CD1c-positive myeloid dendritic cell (primary cell): ENCODE data around the gene RAE1.
"Not testable (repeated sequence)": the region's sequence is repeated elsewhere in the genome, so short reads cannot be mapped to it uniquely, and the experiment has no call there.

Experiments
- DNase-seq: peaks from one replicate; pipeline ENCODE4 v3.0.0-alpha.2; 2016; ENCODE audit errors: extremely low spot score

Gene RAE1

GRCh38 chr20:57326667-57327455 is 24.2 kb upstream of the RAE1 start:
- no peak for DNase-seq

GRCh38 chr20:57327820-57328219 is 23.2 kb upstream of the RAE1 start:
- DNase-seq: no peak

GRCh38 chr20:57329608-57330221 is 21.3 kb upstream of the RAE1 start, which contains the start of gene SPO11:
Gene SPO11, plus strand, starts transcription at chr20:57329803. Its CDS starts 65 bp downstream, at chr20:57329868.
- DNase-seq: no peak

GRCh38 chr20:57330998-57331397 is 20.1 kb upstream of the RAE1 start:
- no peak for DNase-seq

- no peak for DNase-seq
Measured at GRCh38 chr20:57332105-57333089, 18.7 kb upstream of the RAE1 start.

GRCh38 chr20:57335392-57335791 is 15.7 kb upstream of the RAE1 start:
- DNase-seq: no peak

- DNase-seq: no peak
Measured at GRCh38 chr20:57341663-57342062, 9.4 kb upstream of the RAE1 start.

GRCh38 chr20:57342829-57343228 is 8.2 kb upstream of the RAE1 start:
- DNase-seq: no peak

DNA sequence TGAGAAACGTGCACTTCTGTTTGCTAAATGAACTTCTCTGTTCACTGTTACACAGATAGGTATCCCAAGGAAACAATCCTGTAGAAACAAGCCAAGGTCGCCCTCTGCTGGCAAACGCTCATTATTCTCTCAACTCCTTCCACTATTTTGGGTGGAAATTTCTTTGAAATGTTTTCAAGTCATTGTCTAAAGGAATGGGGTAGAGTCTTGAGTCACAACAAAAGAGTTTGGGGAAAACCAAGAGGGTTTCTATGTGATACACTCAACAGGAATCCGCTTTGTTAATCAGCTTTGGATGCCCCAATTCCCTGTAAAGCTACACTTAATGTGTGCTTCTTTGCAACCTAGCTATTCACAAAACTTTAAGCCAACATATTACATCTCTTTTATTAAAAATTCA is 4.6 kb upstream of the RAE1 start:
- peak; percentile 70 for DNase-seq

- DNase-seq: no peak
Measured at GRCh38 chr20:57347393-57347792, 3.7 kb upstream of the RAE1 start.

GRCh38 chr20:57348200-57348921 is 2.7 kb upstream of the RAE1 start:
- not testable (repeated sequence) for DNase-seq

DNA sequence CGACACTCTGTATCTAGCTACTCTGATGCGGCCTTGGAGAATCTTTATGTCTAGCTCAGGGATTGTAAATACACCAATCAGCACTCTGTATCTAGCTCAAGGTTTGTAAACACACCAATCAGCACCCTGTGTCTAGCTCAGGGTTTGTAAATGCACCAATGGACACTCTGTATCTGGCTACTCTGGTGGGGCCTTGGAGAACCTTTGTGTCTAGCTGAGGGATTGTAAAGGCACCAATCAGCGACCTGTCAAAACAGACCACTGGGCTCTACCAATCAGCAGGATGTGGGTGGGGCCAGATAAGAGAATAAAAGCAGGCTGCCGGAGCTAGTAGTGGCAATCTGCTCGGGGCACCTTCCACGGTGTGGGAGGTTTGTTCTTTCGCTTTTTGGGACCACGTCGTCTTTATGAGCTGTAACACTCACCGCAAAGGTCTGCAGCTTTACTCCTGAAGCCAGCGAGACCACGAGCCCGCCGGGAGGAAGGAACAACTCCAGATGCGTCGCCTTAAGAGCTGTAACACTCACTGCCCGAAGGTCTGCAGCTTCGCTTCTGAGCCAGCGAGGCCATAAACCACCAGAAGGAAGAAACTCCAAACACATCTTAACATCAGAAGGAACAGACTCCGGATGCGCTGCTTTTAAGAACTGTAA is 2.0 kb upstream of the RAE1 start:
- not testable (repeated sequence) for DNase-seq

GRCh38 chr20:57350081-57350710 is 859 bp upstream of the RAE1 start:
- DNase-seq: peak; percentile 74

DNA sequence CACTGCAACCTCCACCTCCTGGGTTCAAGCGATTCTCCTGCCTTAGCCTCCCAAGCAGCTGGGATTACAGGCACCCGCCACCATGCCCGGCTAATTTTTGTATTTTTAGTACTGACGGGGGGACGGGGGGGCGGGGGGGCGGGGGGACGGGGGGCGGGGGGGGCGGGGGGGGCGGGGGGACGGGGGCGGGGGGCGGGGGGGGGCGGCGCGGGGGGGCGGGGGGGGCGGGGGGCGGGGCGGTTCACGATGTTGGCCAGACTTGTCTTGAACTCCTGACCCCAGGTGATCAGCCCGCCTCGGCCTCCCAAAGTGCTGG is 371 bp upstream of the RAE1 start:
- DNase-seq: not testable (repeated sequence)

- DNase-seq: no peak
Measured at GRCh38 chr20:57352305-57352704, 1.2 kb downstream of the RAE1 start.

- DNase-seq: no peak
Measured at GRCh38 chr20:57353351-57353750, 2.3 kb downstream of the RAE1 start.

DNA sequence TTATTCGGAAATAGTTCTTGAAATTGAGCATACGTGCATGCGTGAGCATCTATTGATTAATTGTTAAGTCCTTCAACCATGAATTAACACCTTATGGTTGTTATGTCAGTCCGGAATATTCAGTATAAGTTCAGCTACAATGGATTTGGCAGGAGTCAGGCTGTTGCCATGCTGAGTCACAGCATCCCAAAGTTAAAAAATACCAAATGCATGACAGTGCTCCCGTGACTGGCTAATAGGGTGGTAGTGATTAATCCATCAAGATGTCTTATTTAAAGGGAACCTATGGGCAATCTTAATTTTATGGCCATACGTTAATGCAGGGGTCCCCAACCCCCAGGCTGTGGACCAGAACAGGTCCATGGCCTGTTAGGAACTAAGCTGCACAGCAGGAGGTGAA is 10.5 kb downstream of the RAE1 start:
- DNase-seq: no peak

DNA sequence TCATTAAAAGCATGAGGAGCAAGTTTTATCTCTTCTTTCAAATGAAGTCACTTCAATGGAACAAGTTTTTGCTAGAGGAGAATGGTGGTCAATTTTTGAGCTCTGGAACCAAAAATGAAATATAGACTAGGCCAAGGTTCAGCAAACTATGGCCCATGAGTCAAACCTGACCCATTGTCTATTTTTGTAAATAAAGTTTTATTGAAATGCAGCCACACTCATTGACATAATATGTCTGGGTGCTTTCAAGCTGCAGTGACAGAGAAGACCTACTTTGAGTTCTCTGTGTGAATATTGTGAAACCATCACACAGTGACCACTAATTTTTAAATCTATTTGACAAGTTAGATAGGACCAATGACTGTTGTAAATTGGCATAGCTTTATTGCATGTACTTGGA is 13.4 kb downstream of the RAE1 start:
- DNase-seq: no peak

DNA sequence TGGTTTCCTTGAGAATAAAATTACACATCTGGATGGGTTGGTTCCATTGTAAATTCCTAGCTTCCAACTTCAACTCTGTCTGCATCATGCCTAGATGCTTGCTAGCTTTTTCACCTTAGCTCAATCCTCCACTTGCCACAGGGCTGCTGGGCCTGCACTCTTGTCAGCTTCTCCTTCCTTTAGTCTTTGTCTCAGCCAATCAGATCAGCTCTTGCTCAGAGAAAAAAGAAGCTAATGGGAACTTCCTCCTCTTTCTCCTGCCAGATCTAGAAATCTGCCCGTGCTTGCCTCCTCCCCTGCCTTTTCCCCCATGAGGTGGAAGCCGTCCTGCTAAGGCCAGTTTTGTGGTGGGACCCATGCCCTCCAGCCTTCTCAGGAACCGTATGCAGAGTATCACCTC is 18.5 kb downstream of the RAE1 start:
- DNase-seq: peak; percentile 13

GRCh38 chr20:57370316-57370715 is 19.3 kb downstream of the RAE1 start:
- no peak for DNase-seq

DNA sequence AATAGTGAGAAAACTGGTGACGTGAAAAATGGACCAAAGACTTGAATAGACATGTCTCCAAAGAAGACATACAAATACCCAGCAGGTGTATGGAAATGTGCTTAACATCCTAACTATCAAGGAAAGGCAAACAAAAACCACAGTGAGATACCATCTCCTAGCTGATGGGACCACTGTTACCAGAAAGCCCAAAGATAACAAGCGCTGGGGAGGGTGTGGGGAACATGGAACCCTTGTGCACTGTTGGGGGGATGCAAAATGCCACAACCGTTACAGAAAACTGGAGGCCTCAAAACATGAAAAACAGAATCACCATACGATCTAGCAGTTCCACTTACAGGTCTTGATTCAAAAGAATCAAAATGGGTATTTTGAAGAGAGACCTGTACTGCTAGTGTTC is 20.3 kb downstream of the RAE1 start:
- DNase-seq: no peak
